Choroid plexus epithelial cell (primary cell): ENCODE measurements around the gene PPP1R10.

Source experiments
- DNase-seq: peaks from one replicate; pipeline ENCODE4 v3.0.0-alpha.2; 2010; ENCODE audit warnings: low read depth
- H3K4me3 ChIP-seq: 2 replicates; pipeline ENCODE4 v1.5.1; 2011; ENCODE audit warnings: low read depth, mild to moderate bottlenecking, control low read depth, low read length, moderate library complexity
- CTCF ChIP-seq: conservative IDR thresholded peaks from 2 replicates; pipeline ENCODE4 v1.5.1; 2011; ENCODE audit warnings: low read depth, mild to moderate bottlenecking, control low read depth, inconsistent platforms, low read length, moderate library complexity

The PPP1R10 gene

GRCh38 chr6:30568245-30568644, 48.8 kb downstream of the PPP1R10 start:
- DNase-seq: no peak
- H3K4me3 ChIP-seq: no peak overlapping the region
- no peak for TF ChIP-seq CTCF

GRCh38 chr6:30565772-30566171, 51.3 kb downstream of the PPP1R10 start:
- peak; percentile 22 for DNase-seq
- TF ChIP-seq CTCF: no peak
- no peak overlapping the region for H3K4me3 ChIP-seq

GRCh38 chr6:30564114-30564513, 52.9 kb downstream of the PPP1R10 start:
- TF ChIP-seq CTCF: no peak
- no peak overlapping the region for H3K4me3 ChIP-seq
- DNase-seq: no peak

GRCh38 chr6:30562470-30563425, 54.3 kb downstream of the PPP1R10 start:
- DNase-seq: no peak
- TF ChIP-seq CTCF: no peak

GRCh38 chr6:30560930-30561329, 56.1 kb downstream of the PPP1R10 start:
- DNase-seq: no peak

More at GRCh38 chr6:30562470-30563425, 54.3 kb downstream of the PPP1R10 start:
- H3K4me3 ChIP-seq: no peak overlapping the region

GRCh38 chr6:30557683-30557981, 59.4 kb downstream of the PPP1R10 start:
- DNase-seq: no peak
- H3K4me3 ChIP-seq: peak overlapping the region; percentile 97
- no peak for TF ChIP-seq CTCF

More at GRCh38 chr6:30560930-30561329, 56.1 kb downstream of the PPP1R10 start:
- TF ChIP-seq CTCF: no peak
- H3K4me3 ChIP-seq: no peak overlapping the region
